Neural progenitor cell (in vitro differentiated cells): ENCODE data around the gene KIAA0232.

Experiments used
- EZH2phosphoT487 ChIP-seq: fragments of 200-600 bp; sonication (generic); IDR thresholded peaks from 2 replicates; pipeline ENCODE4 v1.6.1; 2017; ENCODE audit warnings: antibody characterized with exemption
- TF ChIP-seq, protein P1 (sequence below): fragments of 200-600 bp; sonication (generic); IDR thresholded peaks from 2 replicates; pipeline ENCODE4 v1.5.1; 2017; ENCODE audit warnings: antibody characterized with exemption, mild to moderate bottlenecking

DNA sequence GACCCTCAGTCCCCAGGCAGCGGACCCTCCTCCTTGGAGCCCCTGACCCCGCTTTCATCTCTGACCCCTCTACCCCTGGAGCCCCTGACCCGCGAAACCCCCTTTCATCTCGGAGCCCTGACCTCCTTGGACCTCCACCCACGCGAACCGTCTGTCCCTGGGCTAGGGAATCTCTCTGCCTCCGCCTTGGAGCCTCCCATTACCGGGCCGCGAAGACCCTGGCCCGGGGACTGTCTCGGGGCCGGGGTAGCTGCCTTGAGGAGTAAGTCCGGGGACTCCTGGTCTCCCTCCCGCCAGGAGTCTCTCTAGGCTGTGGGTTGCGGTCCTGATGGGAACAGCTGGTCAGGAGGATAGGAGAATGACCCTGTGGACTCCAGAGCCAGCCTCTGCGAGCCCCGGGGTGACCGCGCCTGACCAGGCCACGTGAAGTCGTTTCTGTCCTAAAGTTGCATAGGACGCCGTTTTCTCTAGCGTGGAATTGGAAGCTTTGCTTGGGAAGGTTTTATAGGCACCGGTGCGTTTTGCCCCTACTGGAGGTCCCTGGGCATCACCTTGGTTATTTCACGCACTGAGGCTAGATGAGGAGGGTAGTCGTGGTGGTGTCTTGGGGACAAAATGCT is 127.9 kb downstream of the KIAA0232 start:
- TF ChIP-seq, protein P1, sequence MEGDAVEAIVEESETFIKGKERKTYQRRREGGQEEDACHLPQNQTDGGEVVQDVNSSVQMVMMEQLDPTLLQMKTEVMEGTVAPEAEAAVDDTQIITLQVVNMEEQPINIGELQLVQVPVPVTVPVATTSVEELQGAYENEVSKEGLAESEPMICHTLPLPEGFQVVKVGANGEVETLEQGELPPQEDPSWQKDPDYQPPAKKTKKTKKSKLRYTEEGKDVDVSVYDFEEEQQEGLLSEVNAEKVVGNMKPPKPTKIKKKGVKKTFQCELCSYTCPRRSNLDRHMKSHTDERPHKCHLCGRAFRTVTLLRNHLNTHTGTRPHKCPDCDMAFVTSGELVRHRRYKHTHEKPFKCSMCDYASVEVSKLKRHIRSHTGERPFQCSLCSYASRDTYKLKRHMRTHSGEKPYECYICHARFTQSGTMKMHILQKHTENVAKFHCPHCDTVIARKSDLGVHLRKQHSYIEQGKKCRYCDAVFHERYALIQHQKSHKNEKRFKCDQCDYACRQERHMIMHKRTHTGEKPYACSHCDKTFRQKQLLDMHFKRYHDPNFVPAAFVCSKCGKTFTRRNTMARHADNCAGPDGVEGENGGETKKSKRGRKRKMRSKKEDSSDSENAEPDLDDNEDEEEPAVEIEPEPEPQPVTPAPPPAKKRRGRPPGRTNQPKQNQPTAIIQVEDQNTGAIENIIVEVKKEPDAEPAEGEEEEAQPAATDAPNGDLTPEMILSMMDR = peak; percentile 45
- no peak for TF ChIP-seq EZH2phosphoT487
